MCF 10A (cell line): ENCODE data around the gene AVP. TPM values are rescaled to one million over a fixed set of nuclear protein-coding genes. Genes with fewer than 3 reads are reported as not detected.

Experiments used
- BruUV-seq: library from RNA; stranded (reverse); fragments of 400-500 nt; replicated peaks from 2 replicates; lab custom pipeline; 2021; lab: Mats Ljungman, UMichigan
- CTCF ChIA-PET: fragments of 300-600 bp; sonication (Branson Sonifier 250); formaldehyde crosslinking; extraction: SDS; loops from one replicate; lab custom pipeline; 2021; ENCODE audit warnings: antibody characterized with exemption, inconsistent platforms; lab: Yijun Ruan, JAX
- POLR2A ChIA-PET: fragments of 300-600, 350-650 bp; sonication (Branson Sonifier 250); formaldehyde crosslinking; extraction: SDS; loops from one replicate; lab custom pipeline; 2020; ENCODE audit warnings: antibody characterized with exemption, inconsistent platforms; lab: Yijun Ruan, JAX
- DNase-seq: peaks from one replicate; pipeline ENCODE4 v3.0.0-alpha.2; 2018; ENCODE audit not compliant: unreplicated experiment
- H3K27ac Mint-ChIP-seq: one replicate; pipeline ENCODE4 v1.8.0; 2022; ENCODE audit warnings: mild to moderate bottlenecking, low read depth, mixed read lengths; ENCODE audit not compliant: unreplicated experiment
- H3K27me3 Mint-ChIP-seq: one replicate; pipeline ENCODE4 v1.8.0; 2022; ENCODE audit warnings: mixed read lengths; ENCODE audit not compliant: insufficient read depth, unreplicated experiment
- H3K36me3 Mint-ChIP-seq: one replicate; pipeline ENCODE4 v1.8.0; 2022; ENCODE audit warnings: mild to moderate bottlenecking, moderate library complexity, mixed read lengths; ENCODE audit not compliant: insufficient read depth, unreplicated experiment
- H3K4me1 Mint-ChIP-seq: one replicate; pipeline ENCODE4 v1.8.0; 2022; ENCODE audit warnings: mixed read lengths; ENCODE audit not compliant: insufficient read depth, unreplicated experiment
- H3K4me3 Mint-ChIP-seq: one replicate; pipeline ENCODE4 v1.8.0; 2022; ENCODE audit warnings: mild to moderate bottlenecking, moderate library complexity, mixed read lengths; ENCODE audit not compliant: unreplicated experiment
- H3K9me3 Mint-ChIP-seq: one replicate; pipeline ENCODE4 v1.8.0; 2022; ENCODE audit warnings: mixed read lengths; ENCODE audit not compliant: unreplicated experiment
- CTCF ChIP-seq: fragments of 200-600 bp; IDR thresholded peaks from one replicate; pipeline ENCODE4 v1.8.0; 2022; ENCODE audit warnings: antibody characterized with exemption, mild to moderate bottlenecking; ENCODE audit not compliant: unreplicated experiment
- intact Hi-C: fragments of 100-400 bp; cut with micrococcal nuclease; formaldehyde crosslinking; loops from 2 replicates; pipeline ENCODE4 v1.14.1; 2022
- total RNA-seq: library from RNA; stranded (reverse); gene quantifications from 2 replicates; pipeline ENCODE4 v1.2.3, GENCODE V29; 2022

Gene AVP
- total RNA-seq, 1 experiment from 2014 or later: not detected

GRCh38 chr20:3059489-3059888 lies 25.0 kb downstream of the AVP start:
- POLR2A ChIA-PET: no interaction called here
- no peaks in the 10 kb centered on the region for H3K4me1 Mint-ChIP-seq
- no peak for DNase-seq
- CTCF ChIA-PET: no interaction called here
- no peak overlapping the region for H3K27ac Mint-ChIP-seq
- H3K36me3 Mint-ChIP-seq: no peaks in the 10 kb centered on the region
- no peaks in the 10 kb centered on the region for H3K27me3 Mint-ChIP-seq
- no peak for TF ChIP-seq CTCF
- no peak overlapping the region for H3K4me3 Mint-ChIP-seq
- no peaks in the 10 kb centered on the region for H3K9me3 Mint-ChIP-seq
- intact Hi-C loops: loop anchor here (10.0 kb wide), 1 partner anchor 115 kb away; the partner anchor contains the start of gene LZTS3
- BruUV-seq: no TSS peak

DNA sequence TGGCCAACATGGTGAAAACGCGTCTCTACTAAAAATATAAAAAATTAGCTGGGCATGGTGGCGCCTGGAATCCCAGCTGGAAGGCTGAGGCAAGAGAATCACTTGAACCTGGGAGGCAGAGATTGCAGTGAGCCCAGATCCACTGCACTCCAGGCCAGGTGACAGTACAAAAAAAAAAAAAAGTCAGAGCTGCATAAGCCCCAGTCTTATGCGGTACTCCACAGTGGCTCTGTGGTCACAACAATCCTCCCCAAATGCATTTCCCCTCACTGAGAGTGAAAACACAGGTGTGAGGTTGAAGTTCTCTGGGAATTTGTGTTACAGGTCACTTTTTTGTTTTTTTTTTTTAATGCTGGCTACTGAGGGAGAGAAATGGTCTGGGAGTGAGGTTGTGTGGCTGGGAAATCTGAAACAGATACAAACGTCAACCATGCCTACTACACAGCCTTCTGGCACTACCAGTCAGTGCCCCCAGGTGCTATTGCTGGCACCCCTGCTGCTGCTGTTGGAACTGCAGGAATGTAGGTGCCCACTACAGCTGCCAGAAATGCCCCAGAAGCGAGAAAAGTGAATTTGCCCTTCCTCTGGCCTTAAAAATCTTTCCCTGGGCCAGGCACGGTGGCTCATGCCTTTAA lies 33.0 kb downstream of the AVP start:
- Mint-ChIP-seq H3K27me3 (no peaks in the 10 kb centered on the region), H3K9me3 (no peaks in the 10 kb centered on the region), H3K27ac (no peak overlapping the region), H3K36me3 (peaks cover 35% of the 10 kb centered on the region), H3K4me1 (peaks cover 6% of the 10 kb centered on the region), H3K4me3 (no peak overlapping the region)
- DNase-seq: no peak
- CTCF ChIA-PET: interaction anchor here (0.9 to 6.0 kb wide), 6 partner anchors 8 to 264 kb away, joined by 3 to 105 read pairs (median 18); partner anchors contain the start of gene GNRH2
- no TSS peak for BruUV-seq
- TF ChIP-seq CTCF: no peak
- POLR2A ChIA-PET: no interaction called here
- intact Hi-C loops: loop anchor here (10.0 kb wide), 1 partner anchor 123 kb away; the partner anchor contains the start of gene LZTS3

- no peak for DNase-seq
- CTCF ChIA-PET: interaction anchor here (0.5 to 1.6 kb wide), 5 partner anchors 27 to 350 kb away, joined by 3 to 4 read pairs (median 3); no protein-coding TSS in a partner anchor
- Mint-ChIP-seq H3K4me3 (peak overlapping the region; percentile 95), H3K36me3 (peaks cover 37% of the 10 kb centered on the region), H3K27me3 (no peaks in the 10 kb centered on the region), H3K4me1 (peaks cover 6% of the 10 kb centered on the region), H3K9me3 (no peaks in the 10 kb centered on the region), H3K27ac (no peak overlapping the region)
- POLR2A ChIA-PET: interaction anchor here (0.5 to 0.6 kb wide), 2 partner anchors 9 to 109 kb away, joined by 3 to 4 read pairs; no protein-coding TSS in a partner anchor
- BruUV-seq: TSS peak; percentile 59
- intact Hi-C loops: no loop called here
- no peak for TF ChIP-seq CTCF
Measured at GRCh38 chr20:3047486-3048419, 36.8 kb downstream of the AVP start.
